PFSK-1 (cell line): ENCODE measurements around the gene H2BK1.

Source experiments
- FOXP2 ChIP-seq: optimal IDR thresholded peaks from 2 replicates; pipeline ENCODE3; 2011; ENCODE audit warnings: borderline replicate concordance, control low read depth, inconsistent platforms; ENCODE audit not compliant: insufficient read depth; ENCODE audit errors: extremely low read length, extremely low read depth
- POLR2AphosphoS5 ChIP-seq: IDR thresholded peaks from 2 replicates; pipeline ENCODE4 v1.6.1; 2012; ENCODE audit warnings: low read depth, mild to moderate bottlenecking, control low read depth, low read length, moderate library complexity
- SIN3A ChIP-seq: IDR thresholded peaks from 2 replicates; pipeline ENCODE4 v1.6.1; 2012; ENCODE audit warnings: mild to moderate bottlenecking, low read length, moderate library complexity, borderline replicate concordance; ENCODE audit not compliant: insufficient read depth
- TAF1 ChIP-seq: IDR thresholded peaks from 2 replicates; pipeline ENCODE4 v1.6.1; 2012; ENCODE audit warnings: low read length, control low read depth, borderline replicate concordance; ENCODE audit not compliant: insufficient read depth
- TF ChIP-seq, protein P1 (sequence below), 2 experiments: IDR thresholded peaks; 2 replicates each; pipeline versions ENCODE4 v1.6.1 to v1.8.0; 2011 to 2012; ENCODE audit warnings: low read depth in 2 of 2, low read length in 2 of 2, control low read depth in 1 of 2, inconsistent platforms in 1 of 2, mild to moderate bottlenecking in 1 of 2, moderate library complexity in 1 of 2; ENCODE audit not compliant: insufficient read depth in 1 of 2

Gene H2BK1

GRCh38 chr7:151254851-151255250, 44.6 kb upstream of the H2BK1 start:
- TF ChIP-seq, protein P1, sequence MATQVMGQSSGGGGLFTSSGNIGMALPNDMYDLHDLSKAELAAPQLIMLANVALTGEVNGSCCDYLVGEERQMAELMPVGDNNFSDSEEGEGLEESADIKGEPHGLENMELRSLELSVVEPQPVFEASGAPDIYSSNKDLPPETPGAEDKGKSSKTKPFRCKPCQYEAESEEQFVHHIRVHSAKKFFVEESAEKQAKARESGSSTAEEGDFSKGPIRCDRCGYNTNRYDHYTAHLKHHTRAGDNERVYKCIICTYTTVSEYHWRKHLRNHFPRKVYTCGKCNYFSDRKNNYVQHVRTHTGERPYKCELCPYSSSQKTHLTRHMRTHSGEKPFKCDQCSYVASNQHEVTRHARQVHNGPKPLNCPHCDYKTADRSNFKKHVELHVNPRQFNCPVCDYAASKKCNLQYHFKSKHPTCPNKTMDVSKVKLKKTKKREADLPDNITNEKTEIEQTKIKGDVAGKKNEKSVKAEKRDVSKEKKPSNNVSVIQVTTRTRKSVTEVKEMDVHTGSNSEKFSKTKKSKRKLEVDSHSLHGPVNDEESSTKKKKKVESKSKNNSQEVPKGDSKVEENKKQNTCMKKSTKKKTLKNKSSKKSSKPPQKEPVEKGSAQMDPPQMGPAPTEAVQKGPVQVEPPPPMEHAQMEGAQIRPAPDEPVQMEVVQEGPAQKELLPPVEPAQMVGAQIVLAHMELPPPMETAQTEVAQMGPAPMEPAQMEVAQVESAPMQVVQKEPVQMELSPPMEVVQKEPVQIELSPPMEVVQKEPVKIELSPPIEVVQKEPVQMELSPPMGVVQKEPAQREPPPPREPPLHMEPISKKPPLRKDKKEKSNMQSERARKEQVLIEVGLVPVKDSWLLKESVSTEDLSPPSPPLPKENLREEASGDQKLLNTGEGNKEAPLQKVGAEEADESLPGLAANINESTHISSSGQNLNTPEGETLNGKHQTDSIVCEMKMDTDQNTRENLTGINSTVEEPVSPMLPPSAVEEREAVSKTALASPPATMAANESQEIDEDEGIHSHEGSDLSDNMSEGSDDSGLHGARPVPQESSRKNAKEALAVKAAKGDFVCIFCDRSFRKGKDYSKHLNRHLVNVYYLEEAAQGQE (IDR thresholded peaks at IDR 0.05; ENCODE audit: insufficient read depth in 1 of 2, low read depth in 2 of 2, low read length in 2 of 2) = no peak
- TF ChIP-seq SIN3A = no peak
- TF ChIP-seq POLR2AphosphoS5 = no peak
- no peak for TF ChIP-seq TAF1
- TF ChIP-seq FOXP2 = no peak

- TF ChIP-seq POLR2AphosphoS5 (no peak), FOXP2 (no peak), TAF1 (no peak), SIN3A (no peak)
- TF ChIP-seq, protein P1 (IDR thresholded peaks at IDR 0.05; ENCODE audit: insufficient read depth in 1 of 2, low read depth in 2 of 2, low read length in 2 of 2) = no peak
Measured at GRCh38 chr7:151254316-151254715, 44.0 kb upstream of the H2BK1 start.

DNA sequence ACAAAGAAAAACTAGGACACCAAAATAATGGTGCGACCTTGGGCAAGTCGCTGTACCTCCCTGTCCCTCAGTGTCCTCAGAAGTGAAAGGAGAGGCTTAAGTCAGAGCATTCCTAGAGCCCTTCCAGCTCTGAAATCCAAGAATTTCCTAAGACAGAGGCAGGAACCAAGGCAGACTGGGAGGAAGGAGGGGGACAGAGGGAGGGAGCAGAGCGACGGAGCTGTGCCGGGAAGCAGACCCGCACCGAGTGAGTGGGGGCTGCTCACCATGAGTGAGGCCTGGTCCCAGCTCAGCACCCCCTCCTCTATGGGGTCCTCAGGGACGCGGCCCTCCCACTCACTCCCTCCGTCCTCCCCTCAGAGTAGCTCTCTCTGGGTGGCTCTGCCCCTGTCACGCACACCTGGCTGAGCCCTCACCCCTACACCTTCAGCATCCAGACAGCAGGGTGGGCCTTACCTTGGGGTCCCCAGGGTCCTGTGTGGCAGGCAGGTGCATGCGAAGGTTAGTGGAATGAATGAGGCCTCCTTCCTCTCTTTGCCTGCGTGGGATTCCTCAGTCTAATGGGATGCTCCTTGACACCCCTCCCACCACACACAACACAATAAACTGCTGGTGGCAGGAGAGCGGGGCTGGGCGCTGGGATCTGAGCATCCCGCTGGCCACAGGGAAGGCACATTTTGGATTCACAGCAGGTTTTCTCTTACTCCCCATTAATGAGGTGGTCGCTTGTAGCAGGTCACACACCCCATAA, 42.8 kb upstream of the H2BK1 start:
- TF ChIP-seq FOXP2 = no peak
- no peak for TF ChIP-seq TAF1
- no peak for TF ChIP-seq POLR2AphosphoS5
- TF ChIP-seq, protein P1 (IDR thresholded peaks at IDR 0.05; ENCODE audit: insufficient read depth in 1 of 2, low read depth in 2 of 2, low read length in 2 of 2) = no peak

- TF ChIP-seq, protein P1 (IDR thresholded peaks at IDR 0.05; ENCODE audit: insufficient read depth in 1 of 2, low read depth in 2 of 2, low read length in 2 of 2) = no peak
- TF ChIP-seq POLR2AphosphoS5 (no peak), FOXP2 (no peak), SIN3A (no peak), TAF1 (no peak)
Measured at GRCh38 chr7:151252561-151252835, 42.2 kb upstream of the H2BK1 start.
